Measurements from ENCODE around the gene SVOP.

The SVOP gene

DNA sequence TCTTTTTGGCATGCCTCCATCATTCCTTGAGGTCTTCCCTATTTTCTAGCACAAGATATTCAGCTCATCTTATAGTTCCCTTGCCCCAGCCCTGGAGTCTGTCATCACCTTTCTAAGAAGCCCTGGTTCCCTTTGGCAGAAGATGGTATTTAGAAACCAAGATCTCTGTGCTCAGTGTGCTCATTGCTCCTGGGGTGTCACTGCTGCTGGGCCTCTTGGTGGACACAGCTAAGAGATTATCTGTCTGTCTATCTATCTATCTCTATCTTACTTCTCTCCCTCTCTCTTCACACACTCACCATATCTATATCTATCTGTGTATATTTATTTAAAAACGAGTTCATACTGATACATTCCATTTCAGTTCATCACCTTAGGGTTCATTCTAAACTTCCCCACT, 73.8 kb downstream of the SVOP start:
- DNase-seq (ENCODE audit: low read depth): no peak
- TF ChIP-seq, protein P1, sequence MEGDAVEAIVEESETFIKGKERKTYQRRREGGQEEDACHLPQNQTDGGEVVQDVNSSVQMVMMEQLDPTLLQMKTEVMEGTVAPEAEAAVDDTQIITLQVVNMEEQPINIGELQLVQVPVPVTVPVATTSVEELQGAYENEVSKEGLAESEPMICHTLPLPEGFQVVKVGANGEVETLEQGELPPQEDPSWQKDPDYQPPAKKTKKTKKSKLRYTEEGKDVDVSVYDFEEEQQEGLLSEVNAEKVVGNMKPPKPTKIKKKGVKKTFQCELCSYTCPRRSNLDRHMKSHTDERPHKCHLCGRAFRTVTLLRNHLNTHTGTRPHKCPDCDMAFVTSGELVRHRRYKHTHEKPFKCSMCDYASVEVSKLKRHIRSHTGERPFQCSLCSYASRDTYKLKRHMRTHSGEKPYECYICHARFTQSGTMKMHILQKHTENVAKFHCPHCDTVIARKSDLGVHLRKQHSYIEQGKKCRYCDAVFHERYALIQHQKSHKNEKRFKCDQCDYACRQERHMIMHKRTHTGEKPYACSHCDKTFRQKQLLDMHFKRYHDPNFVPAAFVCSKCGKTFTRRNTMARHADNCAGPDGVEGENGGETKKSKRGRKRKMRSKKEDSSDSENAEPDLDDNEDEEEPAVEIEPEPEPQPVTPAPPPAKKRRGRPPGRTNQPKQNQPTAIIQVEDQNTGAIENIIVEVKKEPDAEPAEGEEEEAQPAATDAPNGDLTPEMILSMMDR (conservative IDR thresholded peaks at IDR 0.05; ENCODE audit: low read length): no peak
- no peak overlapping the region for H3K4me3 ChIP-seq (ENCODE audit: low read length)

DNA sequence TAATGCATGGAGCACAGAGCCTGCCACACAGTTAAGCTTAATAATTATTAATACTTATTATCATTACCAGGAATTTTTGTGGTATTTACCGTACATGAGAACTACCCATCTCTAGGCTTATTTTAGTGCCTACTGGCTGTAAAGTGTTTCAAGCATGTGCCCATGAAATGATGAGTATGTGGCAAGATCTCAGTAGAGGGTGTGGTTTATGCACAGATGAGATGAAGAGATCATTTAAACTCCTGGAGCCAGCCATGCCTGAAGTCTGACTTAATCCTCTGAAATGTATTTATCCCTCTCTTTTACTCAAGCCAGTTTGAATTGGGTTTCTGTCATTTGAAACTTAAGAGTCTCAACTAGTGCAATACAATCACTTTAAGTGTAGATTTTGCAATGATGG, 80.7 kb downstream of the SVOP start:
- DNase-seq (ENCODE audit: low read depth): no peak
- TF ChIP-seq, protein P1 (conservative IDR thresholded peaks at IDR 0.05; ENCODE audit: low read length): no peak
- no peak overlapping the region for H3K4me3 ChIP-seq (ENCODE audit: low read length)

DNA sequence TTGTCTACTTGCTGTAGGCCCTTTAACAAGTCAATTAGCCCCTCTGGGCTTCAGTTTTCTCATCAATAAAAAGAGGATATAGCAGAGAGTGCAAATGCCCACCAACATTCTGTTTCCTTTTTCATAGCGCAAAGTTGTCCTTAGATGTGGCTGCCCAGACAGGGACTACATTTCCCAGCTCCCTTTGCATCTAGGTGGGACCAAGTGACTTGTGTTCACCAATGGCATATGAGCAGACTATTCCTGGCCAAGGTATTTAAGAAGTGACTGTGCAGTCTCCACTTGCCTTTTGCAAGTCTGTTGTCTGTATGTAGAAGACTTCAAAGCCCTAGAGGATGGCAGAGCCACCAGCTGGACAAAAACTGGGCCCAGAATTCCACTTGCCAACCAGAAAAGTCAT, 81.3 kb downstream of the SVOP start:
- TF ChIP-seq, protein P1 (conservative IDR thresholded peaks at IDR 0.05; ENCODE audit: low read length): no peak
- DNase-seq (ENCODE audit: low read depth): no peak
- no peak overlapping the region for H3K4me3 ChIP-seq (ENCODE audit: low read length)

DNA sequence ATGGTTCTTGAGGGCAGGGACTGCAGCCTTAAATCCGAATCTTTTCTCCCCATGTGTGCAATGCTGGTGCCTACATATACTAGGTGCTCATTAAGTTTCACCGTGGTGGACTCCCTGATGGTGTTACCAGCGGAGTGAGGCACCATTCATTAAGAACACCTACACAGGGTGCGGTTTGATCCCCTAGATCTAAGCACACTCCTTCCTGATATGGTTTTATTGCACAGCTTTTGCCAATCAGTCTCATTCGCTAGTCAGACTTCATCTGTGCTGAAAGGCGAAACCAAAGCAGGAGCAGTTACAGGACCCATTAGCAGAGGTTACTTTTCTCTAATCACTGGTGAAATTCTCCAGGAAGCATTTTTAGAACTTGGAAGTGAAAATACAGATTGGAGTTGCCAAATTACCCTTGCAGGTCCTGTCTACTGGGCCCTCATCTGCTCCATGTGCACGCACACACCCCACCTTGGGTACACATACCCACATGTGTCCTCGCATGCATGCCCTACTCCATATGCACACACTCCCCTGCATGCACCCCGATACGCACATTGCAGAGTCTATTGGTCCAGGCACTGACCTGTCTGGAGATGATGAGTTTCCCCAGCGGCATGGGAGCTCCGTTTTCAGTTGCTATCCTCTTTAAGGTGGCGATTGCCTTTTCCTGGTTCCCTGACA, 82.5 kb downstream of the SVOP start:
- TF ChIP-seq, protein P1 (conservative IDR thresholded peaks at IDR 0.05; ENCODE audit: low read length): no peak
- DNase-seq (ENCODE audit: low read depth): no peak

DNA sequence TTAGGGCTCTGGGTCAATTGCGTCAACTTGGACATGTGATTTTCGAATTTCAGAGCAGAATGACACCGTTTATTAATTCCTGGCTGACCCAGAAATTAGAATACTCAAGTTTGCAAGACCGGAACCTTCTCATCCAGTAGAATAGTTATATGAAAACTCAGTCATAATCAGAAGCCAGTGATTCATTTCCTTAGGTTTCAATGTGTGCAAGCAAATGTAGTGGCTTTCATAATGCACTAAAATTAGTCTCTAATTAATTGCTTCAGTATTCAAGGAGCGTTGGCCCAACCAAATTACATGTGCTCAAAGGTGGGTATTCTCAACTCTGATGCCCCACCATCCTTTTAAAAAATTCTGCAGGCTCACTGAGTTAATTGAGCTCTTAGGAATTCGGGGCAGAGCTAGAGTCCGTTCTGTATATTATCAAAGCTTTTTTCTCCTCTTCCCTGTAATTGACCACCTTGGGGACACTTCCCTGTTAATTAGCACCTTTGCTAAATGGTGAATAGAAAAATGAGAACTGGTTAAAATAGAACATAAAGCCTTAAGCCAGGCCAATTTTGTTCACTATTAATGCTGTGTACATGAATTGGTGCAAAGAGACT, 85.6 kb downstream of the SVOP start:
- DNase-seq (ENCODE audit: low read depth): no peak
- TF ChIP-seq, protein P1 (conservative IDR thresholded peaks at IDR 0.05; ENCODE audit: low read length): no peak

More for the DNA sequence above, 82.5 kb downstream of the SVOP start:
- no peak overlapping the region for H3K4me3 ChIP-seq (ENCODE audit: low read length)

DNA sequence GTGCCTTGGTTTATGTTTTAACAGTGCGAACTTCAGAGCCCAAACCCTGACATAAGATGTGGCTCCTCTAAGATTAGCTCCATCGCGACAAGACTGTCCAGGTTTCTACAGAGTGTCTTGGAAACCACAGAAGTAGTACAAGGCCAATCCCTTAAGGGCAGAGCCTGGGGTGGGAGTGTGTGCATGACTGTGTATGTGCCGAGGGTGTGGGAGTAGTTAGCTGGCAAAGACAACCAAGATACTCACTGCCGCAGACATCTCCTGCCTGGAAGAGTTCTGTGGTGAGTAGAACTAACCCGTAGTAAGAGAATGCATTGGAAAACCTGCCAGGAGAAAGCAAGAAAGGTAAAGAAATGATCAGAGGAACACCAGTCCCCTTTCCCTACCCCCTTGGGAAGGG, 86.9 kb downstream of the SVOP start:
- DNase-seq (ENCODE audit: low read depth): no peak
- TF ChIP-seq, protein P1 (conservative IDR thresholded peaks at IDR 0.05; ENCODE audit: low read length): no peak
- no peak overlapping the region for H3K4me3 ChIP-seq (ENCODE audit: low read length)

More for the DNA sequence above, 85.6 kb downstream of the SVOP start:
- no peak overlapping the region for H3K4me3 ChIP-seq (ENCODE audit: low read length)

DNA sequence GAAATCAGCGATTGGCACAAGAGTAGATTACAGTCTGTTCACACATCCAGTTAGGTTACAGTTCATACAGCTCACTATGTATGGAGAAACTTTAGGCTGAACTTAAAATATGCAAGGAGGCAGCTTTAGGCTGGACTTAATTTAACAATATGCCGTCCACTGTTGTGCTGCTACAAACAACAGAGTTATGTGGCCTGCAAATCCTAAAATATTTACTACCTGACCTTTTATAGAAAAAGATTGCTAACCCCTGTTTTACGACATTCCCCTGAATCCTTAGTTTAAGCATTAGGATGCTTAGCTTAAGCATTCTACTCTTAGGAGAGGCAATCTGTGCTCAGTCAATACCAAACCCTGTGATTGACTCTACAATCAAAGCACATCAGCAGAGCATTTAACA, 90.1 kb downstream of the SVOP start:
- DNase-seq (ENCODE audit: low read depth): no peak
- TF ChIP-seq, protein P1 (conservative IDR thresholded peaks at IDR 0.05; ENCODE audit: low read length): no peak
- no peak overlapping the region for H3K4me3 ChIP-seq (ENCODE audit: low read length)
